ENCODE results near the gene ARHGEF28.

DNA sequence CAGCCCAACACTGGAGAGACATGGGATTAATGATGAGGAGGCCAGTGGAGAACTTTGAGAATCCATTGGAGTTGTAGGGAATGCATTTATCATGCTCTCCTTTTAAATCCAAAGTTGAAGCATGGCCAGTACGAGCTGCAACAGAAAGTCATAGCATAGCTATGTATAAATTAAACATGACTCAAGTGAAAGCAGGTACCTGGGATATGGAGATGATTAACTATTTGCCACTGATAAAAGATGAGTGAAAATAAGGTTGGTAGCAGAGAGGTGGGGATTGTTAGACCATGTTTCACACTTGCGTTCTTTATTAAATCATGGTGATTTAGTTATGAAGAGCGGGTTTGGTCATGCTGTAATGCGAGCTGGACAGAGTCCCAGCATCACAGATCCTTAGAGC lies 189.6 kb downstream of the ARHGEF28 start:
- TF ChIP-seq CTCF (IDR thresholded peaks at IDR 0.05; ENCODE audit: low read depth, low read length, poor library complexity, severe bottlenecking) (no peak), EZH2phosphoT487 (IDR thresholded peaks at IDR 0.05; ENCODE audit: borderline replicate concordance, low read length) (no peak)

All from DOHH2 (cell line).